Panc1 (cell line): Measurements from ENCODE around the gene ZNF776. TPM values are rescaled to one million over a fixed set of nuclear protein-coding genes. Genes with fewer than 3 reads are reported as not detected.

Experiments used
- ATAC-seq: fragments of 200-7000 bp; cut with Tn5 transposase; 2 replicates; pipeline ENCODE4 v1.9.1; 2020; ENCODE audit warnings: mild to moderate bottlenecking, moderate library complexity
- BruUV-seq: library from RNA; stranded (reverse); fragments of 400-500 nt; replicated peaks from 2 replicates; lab custom pipeline; 2021; lab: Mats Ljungman, UMichigan
- CTCF ChIA-PET: fragments of 300-600 bp; sonication (Branson Sonifier 250); formaldehyde crosslinking; loops from one replicate; lab custom pipeline; 2022; ENCODE audit warnings: antibody characterized with exemption; lab: Charles Lee
- POLR2A ChIA-PET: fragments of 300-600 bp; sonication (Branson Sonifier 250); formaldehyde crosslinking; loops from one replicate; lab custom pipeline; 2022; ENCODE audit warnings: antibody characterized with exemption; lab: Charles Lee
- DNase-seq: peaks from one replicate; pipeline ENCODE4 v3.0.0-alpha.2; 2010; ENCODE audit warnings: low read depth, low spot score
- H3K27ac ChIP-seq: 2 replicates; pipeline ENCODE4 v1.5.1; 2011; ENCODE audit warnings: mild to moderate bottlenecking, low read length, inconsistent platforms
- H3K27me3 ChIP-seq: fragments of 200-500 bp; sonication (Bioruptor generic); 2 replicates; pipeline ENCODE4 v1.6.0; 2014; ENCODE audit warnings: low read length, inconsistent platforms; ENCODE audit not compliant: control insufficient read depth, insufficient read depth
- H3K36me3 ChIP-seq: fragments of 200-500 bp; sonication (Bioruptor generic); 2 replicates; pipeline ENCODE4 v1.5.1; 2014; ENCODE audit warnings: inconsistent platforms, mild to moderate bottlenecking, low read length, moderate library complexity; ENCODE audit not compliant: control insufficient read depth, insufficient read depth
- H3K4me1 ChIP-seq: 2 replicates; pipeline ENCODE4 v1.5.1; 2011; ENCODE audit warnings: inconsistent platforms, mild to moderate bottlenecking, low read length, moderate library complexity; ENCODE audit not compliant: control insufficient read depth, insufficient read depth
- H3K4me3 ChIP-seq, 2 experiments: 2 replicates each; pipeline ENCODE4 v1.5.1; 2011 to 2012; ENCODE audit warnings: low read depth in 2 of 2, low read length in 2 of 2, mild to moderate bottlenecking in 2 of 2, inconsistent platforms in 1 of 2, moderate library complexity in 1 of 2
- H3K9me3 ChIP-seq: fragments of 200-500 bp; sonication (Bioruptor generic); 2 replicates; pipeline ENCODE4 v1.5.1; 2014; ENCODE audit warnings: low read depth, mild to moderate bottlenecking, inconsistent platforms, low read length, moderate library complexity; ENCODE audit not compliant: control insufficient read depth, insufficient read depth
- CTCF ChIP-seq: fragments of 450-650 bp; IDR thresholded peaks from 2 replicates; pipeline ENCODE4 v1.5.1; 2017; ENCODE audit warnings: mild to moderate bottlenecking
- POLR2AphosphoS5 ChIP-seq: IDR thresholded peaks from 2 replicates; pipeline ENCODE4 v1.6.1; 2012; ENCODE audit warnings: mild to moderate bottlenecking, low read depth, low read length, moderate library complexity
- REST ChIP-seq, 2 experiments: IDR thresholded peaks; 2 replicates each; pipeline ENCODE4 v1.6.1; 2011 to 2012; ENCODE audit warnings: low read depth in 2 of 2, control low read depth in 1 of 2, low read length in 1 of 2, mild to moderate bottlenecking in 1 of 2, moderate library complexity in 1 of 2; ENCODE audit not compliant: insufficient read depth in 1 of 2
- SIN3A ChIP-seq: IDR thresholded peaks from 2 replicates; pipeline ENCODE4 v1.6.1; 2012; ENCODE audit warnings: low read depth, mild to moderate bottlenecking, low read length, moderate library complexity, borderline replicate concordance; ENCODE audit not compliant: insufficient read depth
- TCF7L2 ChIP-seq: IDR thresholded peaks from 2 replicates; pipeline ENCODE4 v1.6.1; 2011; ENCODE audit warnings: mild to moderate bottlenecking, low read depth, low read length, inconsistent platforms
- in situ Hi-C: cut with HindIII; loops from 2 replicates; pipeline ENCODE4 v1.10.0; 2016; ENCODE audit warnings: low sequenced_read_pairs, low pct_unique_long_range_greater_than_20kb
- intact Hi-C: fragments of 100-400 bp; cut with micrococcal nuclease; formaldehyde crosslinking; loops from one replicate; pipeline ENCODE4 v1.10.0; 2022; ENCODE audit not compliant: unreplicated experiment
- total RNA-seq: library from RNA; stranded (reverse); gene quantifications from one replicate; pipeline ENCODE4 v1.2.1, GENCODE V29; 2021; ENCODE audit not compliant: unreplicated experiment

Gene ZNF776
- total RNA-seq, 1 experiment from 2014 or later = 19.5 TPM

GRCh38 chr19:57773488-57773887, 26.9 kb downstream of the ZNF776 start:
- in situ Hi-C loops = no loop called here
- ChIA-PET CTCF (no interaction called here), POLR2A (no interaction called here)
- 0 out of 2 replicates have a peak, but pooled peaks cover 5% of the 10 kb centered on the region for H3K4me1 ChIP-seq
- ATAC-seq (no peak), DNase-seq (no peak)
- peaks cover 3% of the 10 kb centered on the region; the same call in 1 of the 2 replicates for H3K36me3 ChIP-seq
- H3K4me3 ChIP-seq = no peak overlapping the region
- intact Hi-C loops = no loop called here
- no TSS peak for BruUV-seq
- H3K9me3 ChIP-seq = peaks cover 45% of the 10 kb centered on the region
- H3K27me3 ChIP-seq = no peaks in the 10 kb centered on the region
- TF ChIP-seq POLR2AphosphoS5 (no peak), TCF7L2 (no peak), SIN3A (no peak), REST (IDR thresholded peaks at IDR 0.05; ENCODE audit: insufficient read depth in 1 of 2, low read depth in 2 of 2, low read length in 1 of 2) (no peak), CTCF (no peak)
- no peak overlapping the region for H3K27ac ChIP-seq

GRCh38 chr19:57776764-57777296, 30.2 kb downstream of the ZNF776 start:
- CTCF ChIA-PET = no interaction called here
- in situ Hi-C loops = no loop called here
- no peak overlapping the region for H3K4me3 ChIP-seq
- no peaks in the 10 kb centered on the region for H3K27me3 ChIP-seq
- no peak for ATAC-seq
- H3K27ac ChIP-seq = no peak overlapping the region
- H3K4me1 ChIP-seq = no peaks in the 10 kb centered on the region
- TF ChIP-seq POLR2AphosphoS5 = no peak
- no peak for TF ChIP-seq REST (IDR thresholded peaks at IDR 0.05; ENCODE audit: insufficient read depth in 1 of 2, low read depth in 2 of 2, low read length in 1 of 2)
- TF ChIP-seq CTCF = no peak
- TF ChIP-seq SIN3A = no peak
- intact Hi-C loops = no loop called here
- peaks cover 3% of the 10 kb centered on the region for H3K36me3 ChIP-seq
- peaks cover 73% of the 10 kb centered on the region for H3K9me3 ChIP-seq
- no peak for DNase-seq
- BruUV-seq = no TSS peak
- POLR2A ChIA-PET = no interaction called here
